Measurements from ENCODE around the gene SERTAD4. TPM values are rescaled to one million over a fixed set of nuclear protein-coding genes. Genes with fewer than 3 reads are reported as not detected.

Gene SERTAD4
- total RNA-seq, 1 experiment from 2014 or later: 3.9 TPM

GRCh38 chr1:210234329-210234757 is 1.7 kb downstream of the SERTAD4 start:
- WGBS (ENCODE audit: extremely low coverage, insufficient read length, low lambda C conversion rate): no CpG with 5 or more reads among the region's 10 CpGs
- peaks cover 23 to 39% of the 10 kb centered on the region in 2 experiments for H3K4me1 Mint-ChIP-seq
- Histone ChIP-seq H4K20me1 (ENCODE audit: control insufficient read depth, insufficient read depth, insufficient read length) (no peaks in the 10 kb centered on the region), H3K9ac (ENCODE audit: extremely low read depth, insufficient read length, low read length) (no peak overlapping the region), H3K79me2 (ENCODE audit: insufficient read depth, low read length) (no peaks in the 10 kb centered on the region), H3K56ac (ENCODE audit: insufficient read length, low read depth, low read length) (no peak overlapping the region), H2BK15ac (ENCODE audit: low read depth, low read length) (no peak overlapping the region), H4K5ac (ENCODE audit: insufficient read length, low read depth, low read length) (no peak overlapping the region), H2BK12ac (ENCODE audit: insufficient read length, low read depth, low read length) (no peak overlapping the region), H3K9me3 (ENCODE audit: control insufficient read depth, low read depth, low read length) (no peaks in the 10 kb centered on the region), H3K4me2 (ENCODE audit: insufficient read depth, insufficient read length, low read length) (peak overlapping the region; percentile 22), H2BK20ac (ENCODE audit: low read depth, low read length, poor library complexity, severe bottlenecking) (no peak overlapping the region), H2AFZ (ENCODE audit: low read length) (no peak overlapping the region), H3K18ac (ENCODE audit: insufficient read length, low read depth, low read length) (no peak overlapping the region), H3K23ac (ENCODE audit: insufficient read length, low read depth, low read length) (no peak overlapping the region), H4K91ac (ENCODE audit: insufficient read length, low read depth, low read length) (no peak overlapping the region), H3K23me2 (ENCODE audit: insufficient read length, low read depth, low read length, poor library complexity, severe bottlenecking) (peaks cover 12% of the 10 kb centered on the region), H3T11ph (ENCODE audit: low read length) (no peak overlapping the region), H3K4ac (ENCODE audit: low read depth, low read length) (no peak overlapping the region), H2AK5ac (ENCODE audit: insufficient read length, low read length) (no peak overlapping the region), H3K4me1 (ENCODE audit: insufficient read depth, low read length) (peaks cover 9% of the 10 kb centered on the region; the same call in 1 of the 2 replicates), H4K8ac (replicated peaks; ENCODE audit: insufficient read length, low read depth, low read length) (no peak overlapping the region), H3K79me1 (ENCODE audit: insufficient read depth, low read depth, low read length, poor library complexity, severe bottlenecking) (no peaks in the 10 kb centered on the region), H3K27me3 (ENCODE audit: insufficient read depth, low read length) (peaks cover 3% of the 10 kb centered on the region; the same call in 1 of the 2 replicates), H2BK5ac (ENCODE audit: insufficient read length, low read length) (no peak overlapping the region), H3K27ac (ENCODE audit: insufficient read length, low read depth, low read length) (no peak overlapping the region), H3K14ac (ENCODE audit: insufficient read depth, low read length) (no peak overlapping the region; the same call in 1 of the 2 replicates), H2BK120ac (ENCODE audit: low read depth, low read length, poor library complexity, severe bottlenecking) (no peak overlapping the region)
- H3K9me3 Mint-ChIP-seq: no peaks in the 10 kb centered on the region
- no peak overlapping the region; a peak in 1 of 7 replicates for H3K27ac Mint-ChIP-seq
- no peaks in the 10 kb centered on the region for H3K36me3 Mint-ChIP-seq (ENCODE audit: insufficient read depth in 1 of 3, low read depth in 3 of 3)
- no peak for TF ChIP-seq CTCF (conservative IDR thresholded peaks at IDR 0.05)
- peak overlapping the region; percentile 63 to 79 for H3K4me3 Mint-ChIP-seq
- H3K27me3 Mint-ChIP-seq (ENCODE audit: low read depth): peaks cover 32% of the 10 kb centered on the region
- no peak for DNase-seq

Data from H9 (cell line).